Measurements from ENCODE around the gene PSMB7. TPM values are rescaled to one million over a fixed set of nuclear protein-coding genes. Genes with fewer than 3 reads are reported as not detected.

Gene PSMB7
- total and polyA plus RNA-seq, 2 of the 8 experiments (the other 6 are each of a cell fraction or from before 2014, with no cell fraction given), result 222 to 357 TPM

- Histone ChIP-seq H2BK5ac (ENCODE audit: low read depth, low read length) (no peak overlapping the region), H3K9ac (replicated peaks in 1 of 4; ENCODE audit: extremely low read depth in 1 of 4, low read depth in 3 of 4, low read length in 3 of 4) (no peak overlapping the region), H3K4me1 (replicated peaks in 1 of 4; ENCODE audit: control insufficient read depth in 3 of 4, insufficient read depth in 4 of 4, low read length in 3 of 4) (peaks cover 0 to 9% (median 3%) of the 10 kb centered on the region in 4 experiments; a peak in 3 of 7 replicates), H3K23me2 (ENCODE audit: low read depth, low read length) (no peaks in the 10 kb centered on the region), H3K4me3 (ENCODE audit: extremely low read depth in 1 of 4, insufficient read depth in 2 of 4, low read depth in 3 of 4, low read length in 4 of 4) (no peak overlapping the region), H4K91ac (replicated peaks; ENCODE audit: insufficient read length, low read length) (no peak overlapping the region), H3K79me1 (ENCODE audit: low read depth, low read length) (no peaks in the 10 kb centered on the region; the same call in 1 of the 2 replicates), H2AFZ (ENCODE audit: low read length) (no peak overlapping the region), H3K27ac (ENCODE audit: low read depth, low read length) (no peak overlapping the region), H3K27me3 (replicated peaks in 1 of 4; ENCODE audit: control insufficient read depth in 3 of 4, extremely low read depth in 1 of 4, insufficient read depth in 3 of 4, low read length in 3 of 4) (no peaks in the 10 kb centered on the region), H3K36me3 (ENCODE audit: control insufficient read depth in 2 of 4, insufficient read depth in 4 of 4, low read length in 3 of 4) (no peaks in the 10 kb centered on the region), H3K18ac (ENCODE audit: extremely low read depth, low read length) (no peak overlapping the region), H3K79me2 (ENCODE audit: control insufficient read depth in 1 of 2, insufficient read depth in 2 of 2, low read length in 2 of 2) (no peaks in the 10 kb centered on the region), H2AK5ac (ENCODE audit: low read depth, low read length) (no peak overlapping the region), H3K56ac (replicated peaks; ENCODE audit: insufficient read length, low read depth, low read length) (no peak overlapping the region), H4K8ac (ENCODE audit: extremely low read depth, insufficient read depth, low read length) (no peak overlapping the region), H2BK120ac (replicated peaks; ENCODE audit: low read depth, low read length) (no peak overlapping the region), H3K4me2 (ENCODE audit: insufficient read depth in 1 of 2, low read depth in 2 of 2, low read length in 2 of 2) (no peak overlapping the region), H3K23ac (ENCODE audit: insufficient read length) (no peak overlapping the region), H3K9me3 (ENCODE audit: insufficient read depth in 2 of 2, low read depth in 1 of 2, low read length in 1 of 2) (no peaks in the 10 kb centered on the region), H4K5ac (ENCODE audit: insufficient read length, low read depth, low read length) (no peak overlapping the region), H4K20me1 (replicated peaks in 1 of 2; ENCODE audit: control insufficient read depth in 1 of 2, insufficient read depth in 2 of 2, low read length in 2 of 2) (peaks cover 0 to 4% of the 10 kb centered on the region in 2 experiments), H2BK15ac (ENCODE audit: low read length) (no peak overlapping the region), H2BK20ac (ENCODE audit: low read length) (no peak overlapping the region), H2BK12ac (ENCODE audit: low read depth, low read length) (no peak overlapping the region), H3K4ac (replicated peaks; ENCODE audit: insufficient read length, low read depth, low read length) (no peak overlapping the region), H3K14ac (ENCODE audit: insufficient read length) (no peak overlapping the region)
- ChIA-PET POLR2A (ENCODE audit: partially characterized antibody) (no interaction called here), CTCF (ENCODE audit: partially characterized antibody) (interaction anchor here (0.7 to 2.5 kb wide), 7 partner anchors 11 to 184 kb away, joined by 3 to 9 read pairs (median 4); no protein-coding TSS in a partner anchor)
- DNase-seq (ENCODE audit: low read depth in 1 of 2, low spot score in 2 of 2) (peak in 1 of 2 experiments; percentile 56), FAIRE-seq (no peak)
- 86% methylated on average over 15 of the region's 15 CpGs; no CpG with 5 or more reads in 1 of the 2 experiments for WGBS, 2 experiments (ENCODE audit: extremely low coverage in 1 of 2, insufficient coverage in 1 of 2, insufficient read length in 1 of 2, insufficient replicate concordance in 2 of 2, low coverage in 1 of 2, low lambda C conversion rate in 2 of 2, missing lambda C conversion rate in 1 of 2)
- TF ChIP-seq RNF2 (IDR thresholded peaks at IDR 0.05; ENCODE audit: borderline replicate concordance, low read depth, low read length, missing control alignments, poor library complexity, severe bottlenecking) (no peak), TAF1 (IDR thresholded peaks at IDR 0.05; ENCODE audit: low read depth, low read length) (no peak), RFX5 (IDR thresholded peaks at IDR 0.05; ENCODE audit: borderline replicate concordance, low read depth, low read length) (no peak), NANOG (IDR thresholded peaks at IDR 0.05; ENCODE audit: insufficient read depth, low read depth, low read length, poor library complexity, severe bottlenecking) (no peak), ZNF274 (IDR thresholded peaks at IDR 0.05; ENCODE audit: borderline replicate concordance, extremely low read depth, low read length) (no peak), GABPA (IDR thresholded peaks at IDR 0.05; ENCODE audit: borderline replicate concordance, insufficient read depth, low read length) (no peak), SP2 (IDR thresholded peaks at IDR 0.05; ENCODE audit: low read length) (no peak), CEBPB (IDR thresholded peaks at IDR 0.05; ENCODE audit: low read depth, low read length) (no peak), CREB1 (IDR thresholded peaks at IDR 0.05) (no peak), RBBP5 (IDR thresholded peaks at IDR 0.05; ENCODE audit: borderline replicate concordance, low read depth, low read length) (no peak), SRF (IDR thresholded peaks at IDR 0.05; ENCODE audit: low read depth, low read length) (no peak), JUND (IDR thresholded peaks at IDR 0.05; ENCODE audit: low read length) (peak; percentile 71; the same call in 1 of the 2 replicates), RAD21 (IDR thresholded peaks at IDR 0.05 in 1 of 2, conservative IDR thresholded peaks at IDR 0.05 in 1 of 2; ENCODE audit: low read depth in 2 of 2, low read length in 2 of 2) (no peak), TEAD4 (IDR thresholded peaks at IDR 0.05; ENCODE audit: low read depth, low read length) (peak; percentile 83)
Measured at GRCh38 chr9:124309667-124310084, 105.6 kb downstream of the PSMB7 start.

Measured in H1 (cell line).